Measurements from ENCODE around the gene TRIM26.

TRIM26 gene

GRCh38 chr6:30213957-30214656, 901 bp upstream of the TRIM26 start:
- TF ChIP-seq CREB1 (IDR thresholded peaks at IDR 0.05; ENCODE audit: low read depth) (peak; percentile 49), TCF12 (IDR thresholded peaks at IDR 0.05; ENCODE audit: low read depth) (no peak), MAX (IDR thresholded peaks at IDR 0.05) (peak; percentile 74)

DNA sequence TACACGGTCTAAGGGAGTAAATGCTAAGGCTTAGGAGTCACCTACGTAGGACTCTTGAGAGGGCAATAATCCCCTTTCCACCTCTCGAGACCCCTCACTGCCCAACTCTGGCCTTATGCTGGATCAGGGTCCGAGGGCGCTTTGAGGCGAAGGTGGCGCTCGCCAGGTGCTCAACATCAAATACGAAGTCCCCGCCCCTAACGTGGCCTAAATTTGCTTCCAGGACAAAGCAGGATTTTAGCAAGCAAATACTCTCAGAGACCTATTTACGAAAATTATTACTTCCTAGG, 406 bp upstream of the TRIM26 start:
- TF ChIP-seq TEAD4 (IDR thresholded peaks at IDR 0.05) (0 out of 2 replicates have a peak, but pooled peaks have one; percentile 2), EGR1 (IDR thresholded peaks at IDR 0.05) (no peak), CEBPB (IDR thresholded peaks at IDR 0.05) (no peak), TCF12 (IDR thresholded peaks at IDR 0.05; ENCODE audit: low read depth) (no peak), MAX (IDR thresholded peaks at IDR 0.05) (0 out of 2 replicates have a peak, but pooled peaks have one; percentile 14), REST (IDR thresholded peaks at IDR 0.05; ENCODE audit: low read depth) (no peak), ZBTB7A (IDR thresholded peaks at IDR 0.05; ENCODE audit: low read depth) (0 out of 2 replicates have a peak, but pooled peaks have one; percentile 52), EP300 (IDR thresholded peaks at IDR 0.05; ENCODE audit: borderline replicate concordance) (no peak; the same call in 1 of the 2 replicates), TAF1 (IDR thresholded peaks at IDR 0.05; ENCODE audit: low read depth) (no peak), YY1 (IDR thresholded peaks at IDR 0.05; ENCODE audit: low read depth) (no peak), RAD21 (IDR thresholded peaks at IDR 0.05; ENCODE audit: low read depth) (no peak), CREB1 (IDR thresholded peaks at IDR 0.05; ENCODE audit: low read depth) (no peak), NFIC (IDR thresholded peaks at IDR 0.05) (no peak; the same call in 1 of the 2 replicates)

DNA sequence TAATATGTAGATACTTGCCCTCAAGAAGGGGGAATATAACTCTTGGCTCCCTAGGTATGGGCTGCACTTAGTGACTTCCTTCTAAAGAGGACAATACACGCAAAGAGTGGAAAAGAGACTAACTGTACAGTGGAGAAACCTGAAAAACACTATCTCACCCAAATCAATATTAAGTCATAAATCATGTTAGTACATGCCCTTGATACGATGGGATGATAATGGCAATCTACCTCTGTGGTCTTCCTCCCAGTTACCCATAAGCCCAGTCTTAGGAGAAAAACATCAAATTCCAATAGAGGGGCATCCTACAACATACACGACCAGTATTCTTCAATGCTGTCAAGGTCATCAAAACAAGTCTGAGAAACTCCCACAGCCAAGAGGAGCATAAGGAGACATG, 1.3 kb downstream of the TRIM26 start:
- TF ChIP-seq NFIC (IDR thresholded peaks at IDR 0.05), result no peak
- no peak for TF ChIP-seq TCF12 (IDR thresholded peaks at IDR 0.05; ENCODE audit: low read depth)
- TF ChIP-seq MAX (IDR thresholded peaks at IDR 0.05), result no peak
- no peak for TF ChIP-seq RAD21 (IDR thresholded peaks at IDR 0.05; ENCODE audit: low read depth)
- no peak for TF ChIP-seq FOXM1 (IDR thresholded peaks at IDR 0.05; ENCODE audit: borderline replicate concordance, low read depth)
- no peak for TF ChIP-seq REST (IDR thresholded peaks at IDR 0.05; ENCODE audit: low read depth)
- no peak for TF ChIP-seq EGR1 (IDR thresholded peaks at IDR 0.05)
- no peak for TF ChIP-seq CEBPB (IDR thresholded peaks at IDR 0.05)
- TF ChIP-seq YY1 (IDR thresholded peaks at IDR 0.05; ENCODE audit: low read depth), result no peak
- no peak for TF ChIP-seq TEAD4 (IDR thresholded peaks at IDR 0.05)
- TF ChIP-seq CREB1 (IDR thresholded peaks at IDR 0.05; ENCODE audit: low read depth), result no peak
- TF ChIP-seq ZBTB7A (IDR thresholded peaks at IDR 0.05; ENCODE audit: low read depth), result no peak
- no peak for TF ChIP-seq USF1 (IDR thresholded peaks at IDR 0.05)
- TF ChIP-seq TAF1 (IDR thresholded peaks at IDR 0.05; ENCODE audit: low read depth), result no peak
- no peak for TF ChIP-seq EP300 (IDR thresholded peaks at IDR 0.05; ENCODE audit: borderline replicate concordance)

GRCh38 chr6:30211306-30211705, 1.9 kb downstream of the TRIM26 start:
- TF ChIP-seq EGR1 (IDR thresholded peaks at IDR 0.05), result no peak
- no peak for TF ChIP-seq YY1 (IDR thresholded peaks at IDR 0.05; ENCODE audit: low read depth)
- no peak for TF ChIP-seq CREB1 (IDR thresholded peaks at IDR 0.05; ENCODE audit: low read depth)
- no peak for TF ChIP-seq TEAD4 (IDR thresholded peaks at IDR 0.05)
- no peak for TF ChIP-seq RAD21 (IDR thresholded peaks at IDR 0.05; ENCODE audit: low read depth)
- TF ChIP-seq ZBTB7A (IDR thresholded peaks at IDR 0.05; ENCODE audit: low read depth), result no peak
- TF ChIP-seq EP300 (IDR thresholded peaks at IDR 0.05; ENCODE audit: borderline replicate concordance), result no peak
- TF ChIP-seq MAX (IDR thresholded peaks at IDR 0.05), result no peak
- TF ChIP-seq FOXM1 (IDR thresholded peaks at IDR 0.05; ENCODE audit: borderline replicate concordance, low read depth), result no peak

- no peak for TF ChIP-seq EGR1 (IDR thresholded peaks at IDR 0.05)
- TF ChIP-seq TCF12 (IDR thresholded peaks at IDR 0.05; ENCODE audit: low read depth), result no peak
- no peak for TF ChIP-seq MAX (IDR thresholded peaks at IDR 0.05)
- TF ChIP-seq FOXM1 (IDR thresholded peaks at IDR 0.05; ENCODE audit: borderline replicate concordance, low read depth), result no peak
- TF ChIP-seq RAD21 (IDR thresholded peaks at IDR 0.05; ENCODE audit: low read depth), result no peak
- no peak for TF ChIP-seq USF1 (IDR thresholded peaks at IDR 0.05)
- TF ChIP-seq NFIC (IDR thresholded peaks at IDR 0.05), result no peak
- TF ChIP-seq TAF1 (IDR thresholded peaks at IDR 0.05; ENCODE audit: low read depth), result no peak
- TF ChIP-seq CREB1 (IDR thresholded peaks at IDR 0.05; ENCODE audit: low read depth), result no peak
- TF ChIP-seq ZBTB7A (IDR thresholded peaks at IDR 0.05; ENCODE audit: low read depth), result no peak
- no peak for TF ChIP-seq YY1 (IDR thresholded peaks at IDR 0.05; ENCODE audit: low read depth)
- TF ChIP-seq REST (IDR thresholded peaks at IDR 0.05; ENCODE audit: low read depth), result no peak
- TF ChIP-seq CEBPB (IDR thresholded peaks at IDR 0.05), result no peak
- no peak for TF ChIP-seq TEAD4 (IDR thresholded peaks at IDR 0.05)
- TF ChIP-seq EP300 (IDR thresholded peaks at IDR 0.05; ENCODE audit: borderline replicate concordance), result no peak
These were observed 5.4 kb downstream of the TRIM26 start for GRCh38 chr6:30207619-30208295.

All from Ishikawa (cell line).